Lower lobe of right lung (tissue), 2 donors: ENCODE measurements around the gene ARL6IP6. TPM values are rescaled to one million over a fixed set of nuclear protein-coding genes. Genes with fewer than 3 reads are reported as not detected.
"Not testable (repeated sequence)": the region's sequence is repeated elsewhere in the genome, so short reads cannot be mapped to it uniquely, and the experiment has no call there.

ENCODE experiments used
- ATAC-seq, 2 donors: fragments of 200-7000 bp; cut with Tn5 transposase; one replicate each; pipeline ENCODE4 v1.9.1; 2020 to 2022; ENCODE audit warnings: mild to moderate bottlenecking in 2 of 2, moderate library complexity in 2 of 2
- DNase-seq: peaks from one replicate; pipeline ENCODE4 v3.0.0-alpha.2; 2020
- H3K27ac ChIP-seq: fragments of 200-600 bp; one replicate; pipeline ENCODE4 v1.8.0; 2022
- H3K27me3 ChIP-seq: fragments of 200-600 bp; one replicate; pipeline ENCODE4 v1.8.0; 2022; ENCODE audit warnings: low read depth
- H3K36me3 ChIP-seq: fragments of 200-600 bp; one replicate; pipeline ENCODE4 v1.8.0; 2022; ENCODE audit warnings: mild to moderate bottlenecking
- H3K4me1 ChIP-seq: fragments of 200-600 bp; one replicate; pipeline ENCODE4 v1.8.0; 2022
- H3K4me3 ChIP-seq: fragments of 200-600 bp; one replicate; pipeline ENCODE4 v1.8.0; 2022; ENCODE audit warnings: mild to moderate bottlenecking
- H3K9me3 ChIP-seq: fragments of 200-600 bp; one replicate; pipeline ENCODE4 v1.8.0; 2022
- intact Hi-C: fragments of 100-400 bp; cut with DNase I; formaldehyde crosslinking; loops from one replicate; pipeline ENCODE4 v1.11.0; 2022
- total RNA-seq: library from RNA; stranded (reverse); fragmentation: NEBNext Ultra II Directional; extraction: Animal tissue kit (Norgen Biotek cat#: 25700); gene quantifications from one replicate; pipeline ENCODE4 v1.2.1, GENCODE V29; 2021
- TF ChIP-seq, protein P1 (sequence below): fragments of 200-600 bp; IDR thresholded peaks from one replicate; pipeline ENCODE4 v1.8.0; 2022; ENCODE audit warnings: antibody characterized with exemption, mild to moderate bottlenecking
- donor health status: DM: no; HTN: yes; CAD: no; lungs with severe emphysema.

The ARL6IP6 gene
- total RNA-seq, 1 donor from 2014 or later: 19.2 TPM

DNA sequence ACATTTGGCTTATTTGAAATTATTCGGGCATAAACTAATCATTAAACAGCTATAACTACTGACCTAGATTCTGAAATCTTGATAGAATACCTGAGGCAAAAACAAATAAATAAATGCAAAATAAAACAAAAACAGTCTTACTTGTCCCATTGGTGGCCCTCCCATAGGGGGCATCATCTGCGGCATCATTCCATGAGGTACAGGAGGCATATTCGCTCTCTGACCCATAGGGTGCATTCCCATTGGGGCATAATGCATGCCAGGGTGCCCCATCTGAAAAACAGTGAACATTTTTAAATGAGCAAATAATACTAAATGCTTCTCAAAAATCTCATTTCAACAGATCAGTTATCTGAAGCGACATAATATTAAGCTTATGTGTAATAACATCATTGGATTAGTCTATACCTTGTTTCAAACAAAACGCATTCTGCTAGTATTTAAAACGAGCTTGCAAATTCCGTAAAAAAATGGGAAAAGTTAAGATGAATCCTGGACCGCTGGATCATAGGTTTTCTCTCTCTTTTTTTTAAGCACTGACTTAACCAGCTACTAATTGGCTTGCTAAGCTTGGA, 2.5 kb upstream of the ARL6IP6 start:
- H3K4me3 ChIP-seq: peak overlapping the region; percentile 90
- TF ChIP-seq, protein P1, sequence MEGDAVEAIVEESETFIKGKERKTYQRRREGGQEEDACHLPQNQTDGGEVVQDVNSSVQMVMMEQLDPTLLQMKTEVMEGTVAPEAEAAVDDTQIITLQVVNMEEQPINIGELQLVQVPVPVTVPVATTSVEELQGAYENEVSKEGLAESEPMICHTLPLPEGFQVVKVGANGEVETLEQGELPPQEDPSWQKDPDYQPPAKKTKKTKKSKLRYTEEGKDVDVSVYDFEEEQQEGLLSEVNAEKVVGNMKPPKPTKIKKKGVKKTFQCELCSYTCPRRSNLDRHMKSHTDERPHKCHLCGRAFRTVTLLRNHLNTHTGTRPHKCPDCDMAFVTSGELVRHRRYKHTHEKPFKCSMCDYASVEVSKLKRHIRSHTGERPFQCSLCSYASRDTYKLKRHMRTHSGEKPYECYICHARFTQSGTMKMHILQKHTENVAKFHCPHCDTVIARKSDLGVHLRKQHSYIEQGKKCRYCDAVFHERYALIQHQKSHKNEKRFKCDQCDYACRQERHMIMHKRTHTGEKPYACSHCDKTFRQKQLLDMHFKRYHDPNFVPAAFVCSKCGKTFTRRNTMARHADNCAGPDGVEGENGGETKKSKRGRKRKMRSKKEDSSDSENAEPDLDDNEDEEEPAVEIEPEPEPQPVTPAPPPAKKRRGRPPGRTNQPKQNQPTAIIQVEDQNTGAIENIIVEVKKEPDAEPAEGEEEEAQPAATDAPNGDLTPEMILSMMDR: peak; percentile 37
- H3K4me1 ChIP-seq: peaks cover 38% of the 10 kb centered on the region
- peaks cover 40% of the 10 kb centered on the region for H3K36me3 ChIP-seq
- intact Hi-C loops: no loop called here
- no peak overlapping the region for H3K27ac ChIP-seq
- DNase-seq: no peak
- ATAC-seq: no peak
- no peaks in the 10 kb centered on the region for H3K9me3 ChIP-seq
- no peaks in the 10 kb centered on the region for H3K27me3 ChIP-seq

DNA sequence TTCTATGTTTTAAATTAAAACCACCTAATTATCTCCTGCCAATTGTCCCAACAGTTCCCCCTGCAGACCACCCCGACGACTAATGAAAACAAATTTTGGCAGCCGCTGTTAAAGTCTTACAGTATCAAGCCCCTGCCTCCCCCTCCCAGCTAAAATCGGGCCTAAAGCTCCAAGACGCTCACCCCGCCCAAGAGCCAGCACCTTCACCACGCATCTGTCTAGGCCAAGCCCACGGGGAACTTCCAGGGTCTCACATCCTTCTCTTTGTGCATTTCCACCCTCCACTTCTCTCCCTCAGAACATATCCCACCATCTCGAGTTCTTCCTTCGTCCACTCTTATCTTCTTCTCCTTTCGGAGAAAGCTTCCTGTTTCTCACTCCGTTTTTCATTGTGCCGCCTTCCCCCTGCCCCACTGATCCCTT, 1.6 kb upstream of the ARL6IP6 start:
- TF ChIP-seq, protein P1: no peak
- Histone ChIP-seq H3K4me1 (peaks cover 47% of the 10 kb centered on the region), H3K4me3 (peak overlapping the region; percentile 90), H3K9me3 (no peaks in the 10 kb centered on the region), H3K27ac (peak overlapping the region; percentile 98), H3K27me3 (no peaks in the 10 kb centered on the region), H3K36me3 (peaks cover 39% of the 10 kb centered on the region)
- ATAC-seq (no peak), DNase-seq (no peak)
- intact Hi-C loops: no loop called here

DNA sequence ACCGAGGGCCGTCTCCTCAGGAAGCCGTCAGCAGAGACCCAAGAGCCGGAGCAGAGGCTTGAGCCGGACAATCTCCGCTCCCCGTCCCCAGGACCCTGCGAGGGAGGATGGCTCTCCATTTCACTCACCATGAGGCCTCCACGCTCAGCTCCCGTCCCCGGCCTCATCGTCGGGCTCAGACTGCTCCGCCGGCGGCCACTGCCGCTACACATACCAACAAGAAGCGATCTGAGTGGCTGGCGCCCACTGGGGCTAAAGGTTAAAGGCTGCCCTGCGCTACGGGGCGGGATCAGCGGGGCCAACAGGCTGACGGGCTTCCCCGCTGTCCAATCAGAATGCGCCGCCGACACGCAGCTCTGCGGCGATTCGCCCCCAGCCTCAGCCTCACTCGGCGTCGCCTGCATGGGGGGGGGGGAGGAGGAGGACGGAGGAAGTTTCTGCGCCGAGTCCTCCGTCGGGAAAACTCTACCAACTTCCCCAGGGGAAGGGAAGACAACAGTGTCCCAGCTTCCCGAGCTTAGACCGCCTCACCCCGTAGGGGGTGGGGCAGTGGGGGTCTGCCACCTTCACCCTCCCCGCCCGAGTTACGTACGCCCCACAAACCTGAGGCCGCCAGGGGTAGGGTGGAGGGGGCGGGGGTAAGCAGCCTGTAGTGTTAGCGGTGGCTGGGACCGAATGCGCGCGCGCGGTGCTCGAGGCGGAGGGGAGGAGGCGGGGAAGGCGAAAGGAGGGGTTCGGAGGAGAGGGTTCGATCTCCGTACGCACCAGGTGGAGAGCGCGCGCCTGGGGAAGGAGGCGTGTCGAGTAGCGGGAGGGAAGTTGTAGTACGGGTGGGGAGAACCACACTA, 968 bp upstream of the ARL6IP6 start, which contains the start of gene PRPF40A:
Gene PRPF40A, minus strand, starts transcription at position 234 of the 848 bp plus-strand sequence. Its CDS starts 22 bp downstream, at position 212.
- TF ChIP-seq, protein P1: no peak
- no peaks in the 10 kb centered on the region for H3K9me3 ChIP-seq
- DNase-seq (peak; percentile 99), ATAC-seq (peak; percentile 94 to 96)
- intact Hi-C loops: no loop called here
- peak within 1 kb of the TSS; percentile 90 for H3K4me3 ChIP-seq
- H3K36me3 ChIP-seq: peaks cover 37% of the 10 kb centered on the region
- H3K27me3 ChIP-seq: no peaks in the 10 kb centered on the region
- H3K4me1 ChIP-seq: peaks cover 50% of the 10 kb centered on the region
- H3K27ac ChIP-seq: peak within 1 kb of the TSS; percentile 98

- H3K27ac ChIP-seq: peak overlapping the region; percentile 98
- DNase-seq (no peak), ATAC-seq (peak; percentile 4 to 24)
- peaks cover 23% of the 10 kb centered on the region for H3K36me3 ChIP-seq
- intact Hi-C loops: no loop called here
- TF ChIP-seq, protein P1: no peak
- H3K4me1 ChIP-seq: peaks cover 50% of the 10 kb centered on the region
- H3K4me3 ChIP-seq: peak overlapping the region; percentile 90
- no peaks in the 10 kb centered on the region for H3K9me3 ChIP-seq
- H3K27me3 ChIP-seq: no peaks in the 10 kb centered on the region
Observed at GRCh38 chr2:152718909-152719645, 657 bp downstream of the ARL6IP6 start.

- H3K4me3 ChIP-seq: no peak overlapping the region
- H3K27me3 ChIP-seq: no peaks in the 10 kb centered on the region
- H3K27ac ChIP-seq: no peak overlapping the region
- TF ChIP-seq, protein P1: no peak
- peaks cover 41% of the 10 kb centered on the region for H3K4me1 ChIP-seq
- no peaks in the 10 kb centered on the region for H3K9me3 ChIP-seq
- ATAC-seq (no peak), DNase-seq (no peak)
- H3K36me3 ChIP-seq: peaks cover 12% of the 10 kb centered on the region
- intact Hi-C loops: no loop called here
Observed at GRCh38 chr2:152720794-152721193, 2.4 kb downstream of the ARL6IP6 start.

GRCh38 chr2:152722639-152723038, 4.2 kb downstream of the ARL6IP6 start:
- ATAC-seq, H3K9me3 ChIP-seq, intact Hi-C loops, DNase-seq, H3K27ac ChIP-seq, H3K27me3 ChIP-seq, H3K4me3 ChIP-seq: not testable (repeated sequence)
- Histone ChIP-seq H3K36me3 (peaks cover 12% of the 10 kb centered on the region), H3K4me1 (peaks cover 32% of the 10 kb centered on the region)
